ENCODE results near the gene PTGER1. TPM values are rescaled to one million over a fixed set of nuclear protein-coding genes. Genes with fewer than 3 reads are reported as not detected.

PTGER1 gene
- total and polyA plus RNA-seq, 12 donors: 0.16 to 0.17 TPM; not detected in 10

DNA sequence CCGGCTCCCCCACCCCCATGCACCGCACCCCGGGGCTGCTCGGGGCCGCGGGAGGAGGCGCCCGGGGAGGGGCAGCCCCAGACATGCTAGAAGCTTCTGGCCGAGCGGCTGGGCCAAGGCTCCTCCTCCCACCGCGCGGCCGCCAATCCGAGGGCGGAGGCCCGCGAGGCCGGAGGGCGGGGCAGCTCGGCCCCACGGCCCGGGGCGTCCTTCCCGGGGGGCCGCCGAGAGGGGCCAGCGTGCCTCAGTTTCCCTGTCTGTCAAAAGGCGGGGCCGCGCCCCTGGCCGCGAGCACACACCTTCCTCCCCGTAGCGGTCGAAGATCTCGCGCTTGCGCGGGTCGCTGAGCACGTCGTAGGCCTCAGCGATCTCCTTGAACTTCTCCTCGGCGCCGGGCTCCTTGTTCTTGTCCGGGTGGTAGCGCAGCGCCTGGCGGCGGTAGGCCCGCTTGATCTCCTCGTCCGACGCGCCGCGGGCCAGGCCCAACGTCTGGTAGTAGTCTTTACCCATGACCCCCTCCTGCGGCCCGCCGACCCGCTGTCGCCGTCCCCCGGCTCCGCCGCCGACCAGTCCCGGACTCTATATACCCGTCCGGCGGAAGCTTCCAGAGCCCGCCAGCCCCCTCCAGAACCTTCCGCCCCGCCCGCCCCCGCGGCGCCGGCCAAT is 42.8 kb upstream of the PTGER1 start, which contains the start of gene DNAJB1:
TSS of gene DNAJB1 (minus strand) at position 558 of the 666 bp plus-strand sequence. CDS start at position 510, 48 bp downstream.
- TF ChIP-seq, protein P1, sequence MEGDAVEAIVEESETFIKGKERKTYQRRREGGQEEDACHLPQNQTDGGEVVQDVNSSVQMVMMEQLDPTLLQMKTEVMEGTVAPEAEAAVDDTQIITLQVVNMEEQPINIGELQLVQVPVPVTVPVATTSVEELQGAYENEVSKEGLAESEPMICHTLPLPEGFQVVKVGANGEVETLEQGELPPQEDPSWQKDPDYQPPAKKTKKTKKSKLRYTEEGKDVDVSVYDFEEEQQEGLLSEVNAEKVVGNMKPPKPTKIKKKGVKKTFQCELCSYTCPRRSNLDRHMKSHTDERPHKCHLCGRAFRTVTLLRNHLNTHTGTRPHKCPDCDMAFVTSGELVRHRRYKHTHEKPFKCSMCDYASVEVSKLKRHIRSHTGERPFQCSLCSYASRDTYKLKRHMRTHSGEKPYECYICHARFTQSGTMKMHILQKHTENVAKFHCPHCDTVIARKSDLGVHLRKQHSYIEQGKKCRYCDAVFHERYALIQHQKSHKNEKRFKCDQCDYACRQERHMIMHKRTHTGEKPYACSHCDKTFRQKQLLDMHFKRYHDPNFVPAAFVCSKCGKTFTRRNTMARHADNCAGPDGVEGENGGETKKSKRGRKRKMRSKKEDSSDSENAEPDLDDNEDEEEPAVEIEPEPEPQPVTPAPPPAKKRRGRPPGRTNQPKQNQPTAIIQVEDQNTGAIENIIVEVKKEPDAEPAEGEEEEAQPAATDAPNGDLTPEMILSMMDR (IDR thresholded peaks at IDR 0.05): no peak
- Histone ChIP-seq H3K27ac (peak within 1 kb of the TSS; percentile 96 to 100 (median 100)), H3K27me3 (no peaks in the 10 kb centered on the region), H3K9me3 (no peaks in the 10 kb centered on the region), H3K4me1 (peaks cover 15 to 55% (median 42%) of the 10 kb centered on the region in 9 donors), H3K36me3 (peaks cover 0 to 38% (median 23%) of the 10 kb centered on the region in 9 donors), H3K4me3 (peak within 1 kb of the TSS; percentile 65 to 99 (median 92))
- WGBS, 2 donors: 0% methylated on average over 78 to 81 of the region's 82 CpGs
- intact Hi-C loops (cut with DNase I): loop anchor here in 2 of 10 donors (1.0 to 2.0 kb wide), 2 partner anchors 21 to 22 kb away; partner anchors contain the start of gene GIPC1 (in 2 of the 2)
- peak; percentile 81 to 90 (median 88) for ATAC-seq
- peak; percentile 83 to 87 for DNase-seq

DNA sequence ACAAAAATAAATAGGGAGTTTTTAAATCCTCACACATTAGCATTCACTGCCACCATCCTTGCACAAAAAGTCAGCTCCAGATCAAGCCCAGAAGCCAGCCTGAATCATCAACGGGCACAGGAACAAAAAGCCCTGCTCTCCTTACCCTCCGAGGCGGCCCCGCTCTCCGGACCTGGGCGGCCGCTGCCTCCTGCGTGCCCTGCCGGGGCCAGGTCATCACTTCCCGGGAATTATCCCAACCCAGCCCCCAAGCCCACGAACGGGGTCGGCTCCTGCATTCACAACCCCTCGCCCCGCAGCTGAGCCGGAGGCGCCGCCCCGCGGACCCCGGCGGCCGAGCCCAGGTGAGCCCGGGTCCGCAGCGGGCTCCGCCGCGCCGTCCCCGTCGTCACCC is 42.3 kb upstream of the PTGER1 start:
- peaks cover 0 to 39% (median 23%) of the 10 kb centered on the region in 9 donors for H3K36me3 ChIP-seq
- peak overlapping the region; percentile 96 to 100 (median 100) for H3K27ac ChIP-seq
- peak in 1 of 8 donors; percentile 0 for ATAC-seq
- intact Hi-C loops (cut with DNase I): loop anchor here in 1 of 10 donors (2.0 kb wide), 1 partner anchor 21 kb away; the partner anchor contains the start of gene GIPC1
- TF ChIP-seq, protein P1 (IDR thresholded peaks at IDR 0.05): no peak
- H3K9me3 ChIP-seq: no peaks in the 10 kb centered on the region
- WGBS, 2 donors: 0% methylated on average over 32 of the region's 32 CpGs
- DNase-seq: no peak
- H3K4me1 ChIP-seq: peaks cover 15 to 55% (median 42%) of the 10 kb centered on the region in 9 donors
- peak overlapping the region; percentile 65 to 99 (median 92) for H3K4me3 ChIP-seq
- no peaks in the 10 kb centered on the region for H3K27me3 ChIP-seq

DNA sequence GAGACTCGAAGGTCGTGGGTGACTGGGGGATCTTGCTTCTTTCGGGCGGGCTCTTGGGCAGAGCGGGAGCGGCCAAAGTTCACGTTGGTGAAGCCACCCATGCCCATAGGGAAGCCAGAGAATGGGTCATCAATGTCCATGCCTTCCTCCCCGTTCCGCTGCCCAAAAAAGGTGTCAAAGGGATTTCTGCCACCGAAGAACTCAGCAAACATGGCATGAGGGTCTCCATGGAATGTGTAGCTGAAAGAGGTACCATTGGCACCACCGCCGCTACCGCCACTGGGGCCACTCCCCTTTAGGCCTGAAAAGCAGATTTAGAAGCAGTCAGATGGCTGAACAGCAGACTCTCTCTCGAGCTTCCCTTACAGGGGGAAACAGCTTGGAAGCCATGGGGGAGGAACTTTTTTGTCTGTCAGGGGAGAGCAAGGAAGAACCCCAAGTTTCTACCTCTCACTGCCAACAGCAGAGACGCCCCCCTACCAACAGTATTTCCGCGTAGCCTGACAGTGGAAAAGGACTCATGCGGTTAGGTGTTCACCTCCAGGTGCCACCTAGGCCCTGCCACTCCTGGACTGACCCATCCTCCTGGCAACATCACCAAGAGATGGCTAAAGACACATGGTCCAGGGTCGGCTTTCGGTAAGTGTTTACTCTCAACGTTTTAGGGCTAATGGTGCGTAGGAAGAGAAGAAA is 41.7 kb upstream of the PTGER1 start:
- no peaks in the 10 kb centered on the region for H3K27me3 ChIP-seq
- 19 to 24% methylated on average over 22 of the region's 22 CpGs for WGBS, 2 donors
- peaks cover 0 to 39% (median 23%) of the 10 kb centered on the region in 9 donors for H3K36me3 ChIP-seq
- ATAC-seq (no peak), DNase-seq (no peak)
- H3K27ac ChIP-seq: peak overlapping the region; percentile 96 to 100 (median 100)
- TF ChIP-seq, protein P1 (IDR thresholded peaks at IDR 0.05): no peak
- H3K4me3 ChIP-seq: peak overlapping the region; percentile 65 to 99 (median 92)
- peaks cover 15 to 55% (median 42%) of the 10 kb centered on the region in 9 donors for H3K4me1 ChIP-seq
- intact Hi-C loops (cut with DNase I): loop anchor here in 1 of 10 donors (2.0 kb wide), 1 partner anchor 20 kb away; the partner anchor contains the start of gene GIPC1
- H3K9me3 ChIP-seq: no peaks in the 10 kb centered on the region

DNA sequence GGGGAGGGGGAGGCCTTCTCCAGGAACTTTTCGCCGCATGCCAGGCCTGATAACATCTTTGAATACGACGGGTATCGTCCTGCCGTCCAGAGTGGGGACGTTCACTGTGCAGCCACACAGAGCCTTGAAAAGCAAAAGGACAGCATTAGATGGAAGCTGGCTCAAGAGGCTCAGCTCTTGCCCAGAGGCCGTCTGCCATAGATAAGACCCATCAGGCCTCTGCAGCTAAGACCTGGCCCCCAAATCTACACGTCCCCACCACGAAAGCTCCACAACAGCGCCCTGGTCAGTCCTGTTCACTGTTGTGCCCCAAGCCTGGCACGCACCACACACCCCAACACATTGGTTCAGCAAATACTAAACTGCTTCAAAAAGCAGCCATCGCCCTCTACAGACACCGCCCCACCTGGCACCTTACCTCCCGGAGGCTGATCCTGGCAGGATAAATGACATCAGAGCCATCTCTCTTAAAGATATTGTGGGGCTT is 40.9 kb upstream of the PTGER1 start:
- Histone ChIP-seq H3K27me3 (no peaks in the 10 kb centered on the region), H3K27ac (peak overlapping the region in 6 of 10 donors; percentile 21 to 100 (median 99)), H3K9me3 (no peaks in the 10 kb centered on the region), H3K4me3 (peak overlapping the region; percentile 65 to 99 (median 92)), H3K36me3 (peaks cover 0 to 39% (median 23%) of the 10 kb centered on the region in 9 donors), H3K4me1 (peaks cover 15 to 57% (median 42%) of the 10 kb centered on the region in 9 donors)
- ATAC-seq: no peak
- no peak for DNase-seq
- intact Hi-C loops (cut with DNase I): loop anchor here in 1 of 10 donors (2.0 kb wide), 1 partner anchor 19 kb away; the partner anchor contains the start of gene GIPC1
- WGBS, 2 donors: 51 to 54% methylated on average over 15 of the region's 15 CpGs
- TF ChIP-seq, protein P1 (IDR thresholded peaks at IDR 0.05): no peak

Data from heart right ventricle (tissue), 16 donors.